ENCODE measurements around the gene ZC3H7B.

Gene ZC3H7B

GRCh38 chr22:41327124-41327523 lies 25.8 kb downstream of the ZC3H7B start:
- DNase-seq (ENCODE audit: low spot score), result no peak

GRCh38 chr22:41330169-41330568 lies 28.8 kb downstream of the ZC3H7B start:
- no peak for DNase-seq (ENCODE audit: low spot score)

GRCh38 chr22:41332217-41332939 lies 31.1 kb downstream of the ZC3H7B start:
- DNase-seq (ENCODE audit: low spot score), result no peak

GRCh38 chr22:41333806-41334205 lies 32.5 kb downstream of the ZC3H7B start:
- no peak for DNase-seq (ENCODE audit: low spot score)

GRCh38 chr22:41334215-41334614 lies 32.9 kb downstream of the ZC3H7B start:
- no peak for DNase-seq (ENCODE audit: low spot score)

- DNase-seq (ENCODE audit: low spot score), result no peak
Measured at GRCh38 chr22:41334951-41335635, 33.8 kb downstream of the ZC3H7B start.

- no peak for DNase-seq (ENCODE audit: low spot score)
Measured at GRCh38 chr22:41338614-41339212, 37.4 kb downstream of the ZC3H7B start.

DNA sequence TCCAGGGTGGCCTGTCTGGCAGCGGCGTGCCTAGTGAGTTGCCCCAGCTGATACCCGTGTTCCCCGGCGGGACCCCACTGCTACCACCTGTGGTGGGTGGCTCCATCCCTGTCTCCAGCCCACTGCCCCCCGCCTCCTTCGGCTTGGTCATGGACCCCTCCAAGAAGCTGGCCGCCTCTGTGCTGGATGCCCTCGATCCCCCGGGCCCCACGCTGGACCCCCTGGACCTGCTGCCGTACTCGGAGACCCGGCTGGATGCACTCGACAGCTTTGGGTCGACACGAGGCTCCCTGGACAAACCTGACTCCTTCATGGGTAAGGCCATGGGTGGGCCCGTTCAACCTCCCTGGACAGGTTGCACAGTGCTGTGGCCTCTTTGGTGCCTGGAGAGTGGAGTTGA lies 38.5 kb downstream of the ZC3H7B start:
- no peak for DNase-seq (ENCODE audit: low spot score)

- DNase-seq (ENCODE audit: low spot score), result no peak
Measured at GRCh38 chr22:41340357-41340756, 39.0 kb downstream of the ZC3H7B start.

GRCh38 chr22:41341012-41341411 lies 39.7 kb downstream of the ZC3H7B start:
- DNase-seq (ENCODE audit: low spot score), result no peak

DNA sequence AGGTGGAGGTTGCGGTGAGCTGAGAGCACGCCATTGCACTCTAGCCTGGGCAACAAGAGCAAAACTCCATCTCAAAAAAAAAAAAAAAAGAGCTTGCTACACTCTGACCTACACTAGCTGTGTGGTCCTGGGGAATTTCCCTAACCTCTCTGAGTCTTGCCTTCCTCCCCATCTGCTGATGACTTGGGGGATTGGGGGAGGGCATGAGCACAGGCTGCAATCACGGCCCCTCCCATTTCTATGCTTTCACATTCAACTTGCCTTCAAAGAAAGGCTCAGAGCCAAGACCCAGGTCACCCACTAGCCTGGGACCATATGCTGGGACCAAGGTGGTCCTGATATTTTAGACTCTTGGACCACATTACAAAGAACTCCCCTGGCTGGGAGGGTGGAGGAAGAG lies 40.7 kb downstream of the ZC3H7B start:
- DNase-seq (ENCODE audit: low spot score), result peak; percentile 32

DNA sequence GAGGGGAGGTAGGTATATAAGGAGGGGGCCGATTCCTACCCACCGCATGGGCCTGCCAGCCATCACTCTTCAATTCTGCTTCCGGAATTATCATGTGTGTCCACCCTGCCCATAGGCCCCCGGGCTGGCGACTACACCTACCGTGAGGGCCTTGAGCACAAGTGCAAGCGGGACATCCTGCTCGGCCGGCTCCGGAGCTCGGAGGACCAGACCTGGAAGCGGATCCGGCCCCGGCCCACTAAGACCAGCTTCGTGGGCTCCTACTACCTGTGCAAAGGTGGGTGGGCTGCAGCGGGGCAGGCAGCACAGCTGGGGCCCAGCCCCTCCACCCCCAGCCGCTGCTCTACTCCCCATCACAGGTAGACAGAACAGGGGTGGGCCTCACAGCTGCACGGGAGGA lies 42.0 kb downstream of the ZC3H7B start:
- no peak for DNase-seq (ENCODE audit: low spot score)

DNA sequence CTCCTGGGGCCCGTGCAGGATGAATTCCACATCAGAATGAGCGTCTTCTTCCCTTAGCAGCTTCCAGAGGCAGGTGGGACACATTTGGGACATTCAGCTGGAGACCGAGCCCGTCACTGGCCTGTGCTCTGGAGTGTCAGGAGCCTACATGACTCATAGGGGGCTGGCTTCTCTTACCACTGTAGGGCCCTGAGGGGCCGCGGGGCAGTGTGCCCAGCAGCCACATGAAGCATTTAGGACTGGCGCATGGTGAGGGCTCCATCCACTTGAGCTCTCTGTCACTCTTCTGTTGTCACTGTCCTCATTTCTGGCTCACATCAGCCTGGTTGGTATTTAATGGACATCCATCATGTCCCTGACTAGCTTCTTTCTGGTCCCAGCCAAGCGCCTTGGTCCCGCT lies 42.4 kb downstream of the ZC3H7B start:
- no peak for DNase-seq (ENCODE audit: low spot score)

DNA sequence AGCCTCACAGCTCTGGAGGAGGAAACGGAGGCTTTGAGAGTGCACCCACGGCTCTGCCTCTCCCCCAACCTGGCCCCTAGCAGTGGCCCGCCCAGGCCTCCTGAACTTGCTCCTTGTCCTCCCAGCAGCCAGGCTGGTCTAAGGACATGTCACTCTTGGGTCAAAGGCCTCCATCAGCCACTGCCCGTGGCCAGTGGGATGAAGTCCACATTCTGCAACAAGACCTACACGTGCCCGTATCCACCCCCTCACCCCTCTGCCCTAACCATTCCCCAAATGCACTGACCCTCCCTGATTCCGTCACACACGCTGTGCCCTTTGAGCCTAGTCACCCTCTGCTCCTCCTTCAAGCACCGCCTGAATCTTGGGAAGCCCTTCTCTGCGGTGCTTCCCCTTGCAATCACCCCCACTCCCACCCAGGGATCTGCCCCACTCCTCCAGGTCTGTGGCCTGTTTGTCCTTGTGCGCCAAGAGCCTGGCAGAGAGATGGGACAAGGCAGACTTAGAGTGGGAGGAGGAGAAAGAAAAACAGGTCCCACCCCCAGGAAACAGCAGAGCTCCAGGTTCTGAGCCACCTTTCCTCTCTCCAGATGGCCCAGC lies 43.0 kb downstream of the ZC3H7B start:
- no peak for DNase-seq (ENCODE audit: low spot score)

GRCh38 chr22:41345807-41346335 lies 44.5 kb downstream of the ZC3H7B start:
- DNase-seq (ENCODE audit: low spot score), result no peak

GRCh38 chr22:41347066-41347859 lies 45.9 kb downstream of the ZC3H7B start:
- DNase-seq (ENCODE audit: low spot score), result no peak

DNA sequence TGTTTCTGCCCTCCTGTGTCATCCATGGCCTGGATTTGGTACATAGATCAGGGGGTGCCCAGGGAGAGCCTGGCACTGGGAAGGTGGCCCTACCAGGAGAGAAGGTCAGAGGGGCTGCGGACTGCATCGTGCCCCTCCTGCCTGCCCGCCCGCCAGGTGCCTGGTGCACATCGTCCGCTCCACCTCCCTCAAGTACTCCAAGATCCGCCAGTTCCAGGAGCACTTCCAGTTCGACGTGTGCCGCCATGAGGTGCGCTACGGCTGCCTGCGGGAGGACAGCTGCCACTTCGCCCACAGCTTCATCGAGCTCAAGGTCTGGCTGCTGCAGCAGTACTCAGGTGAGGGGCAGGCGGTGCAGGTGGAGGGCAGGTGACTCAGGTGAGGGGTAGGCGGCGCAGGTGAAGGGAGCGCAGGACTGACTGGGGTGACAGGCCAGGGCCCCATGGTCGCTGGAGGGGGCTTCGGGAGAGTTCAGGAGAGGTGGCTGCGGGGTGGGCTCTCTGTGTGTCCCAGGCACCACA lies 47.7 kb downstream of the ZC3H7B start:
- DNase-seq (ENCODE audit: low spot score), result no peak

GRCh38 chr22:41350087-41350486 lies 48.8 kb downstream of the ZC3H7B start:
- DNase-seq (ENCODE audit: low spot score), result no peak

DNA sequence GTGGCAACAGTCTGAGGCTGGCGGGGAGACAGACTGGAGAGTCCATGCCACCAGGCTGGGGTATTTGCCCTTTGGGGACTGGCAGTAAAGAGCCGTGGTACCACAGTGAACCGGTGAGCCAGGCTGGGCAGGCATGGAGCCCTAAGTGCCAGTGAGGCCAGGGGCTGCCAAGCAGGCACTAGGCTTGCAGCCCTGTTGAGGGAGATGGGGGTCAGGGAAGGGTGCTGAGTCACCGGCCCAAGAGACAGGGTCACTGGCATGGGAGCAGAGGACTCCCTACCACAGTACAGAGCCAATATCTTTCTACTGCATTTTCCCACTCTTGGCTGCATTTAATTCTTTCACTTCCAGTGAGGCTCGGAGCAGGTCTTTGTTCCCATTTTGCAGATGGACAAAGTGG lies 49.7 kb downstream of the ZC3H7B start:
- DNase-seq (ENCODE audit: low spot score), result no peak

- no peak for DNase-seq (ENCODE audit: low spot score)
Measured at GRCh38 chr22:41352058-41352457, 50.7 kb downstream of the ZC3H7B start.

DNA sequence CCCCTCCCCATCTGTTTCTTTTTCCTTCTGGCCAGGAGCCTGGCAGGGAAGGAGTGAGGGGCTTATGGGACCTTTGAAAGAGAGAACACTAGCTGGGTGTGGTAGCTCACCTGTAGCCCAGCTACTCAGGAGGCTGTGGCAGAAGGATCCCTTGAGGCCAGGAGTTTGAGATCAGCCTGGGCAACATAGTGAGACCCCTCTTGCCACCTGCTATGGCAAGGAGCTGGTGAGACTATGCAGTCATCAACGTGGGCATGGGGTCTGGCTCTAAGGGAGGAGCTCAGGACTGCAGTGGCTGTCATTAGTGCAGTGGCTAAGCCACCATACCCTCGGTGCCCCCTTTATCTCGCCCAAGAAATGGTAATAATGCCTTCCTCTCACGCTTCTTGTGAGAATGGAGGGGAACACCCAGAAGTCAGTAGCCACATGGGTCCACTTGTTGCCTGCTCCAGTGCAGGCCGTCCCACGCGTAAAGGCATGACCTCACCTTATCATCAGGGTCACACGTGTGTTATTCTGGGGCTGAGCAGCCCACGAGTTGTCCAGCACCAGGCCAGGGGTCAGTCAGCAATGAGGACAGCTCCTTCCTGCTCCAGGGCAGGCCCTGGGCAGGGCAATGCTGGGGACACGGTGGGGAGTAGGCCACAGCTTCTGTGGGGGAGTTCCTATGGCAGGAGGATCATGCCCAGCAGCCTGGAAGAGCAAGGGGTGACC lies 52.7 kb downstream of the ZC3H7B start:
- no peak for DNase-seq (ENCODE audit: low spot score)

Measured in NAMALWA (cell line).